NB4 (cell line): ENCODE data around the gene JMY.
A peak's percentile ranks its signal among the peaks of the same experiment; 100 is the strongest.

Source experiments
- CTCF ChIP-seq: IDR thresholded peaks from one replicate; pipeline ENCODE4 v1.5.1; 2012; ENCODE audit warnings: low read depth, low read length
- MAX ChIP-seq: IDR thresholded peaks from 2 replicates; pipeline ENCODE4 v1.6.1; 2011; ENCODE audit warnings: low read depth, low read length
- POLR2A ChIP-seq: IDR thresholded peaks from 2 replicates; pipeline ENCODE4 v1.6.1; 2011; ENCODE audit warnings: mild to moderate bottlenecking; ENCODE audit not compliant: insufficient read length; ENCODE audit errors: extremely low read depth

- TF ChIP-seq MAX (no peak), CTCF (peak; percentile 71), POLR2A (no peak)
These were observed 35.3 kb upstream of the JMY start for GRCh38 chr5:79200573-79201183.
